Posterior cingulate gyrus (tissue), 11 donors: Measurements from ENCODE around the gene HIVEP2.
A peak's percentile ranks its signal among the peaks of the same experiment; 100 is the strongest.

Source experiments
- DNase-seq, 10 donors: peaks; one replicate each; pipeline versions ENCODE4 v3.0.0 to v3.0.0-alpha.2; 2020 to 2021; ENCODE audit warnings: mixed read lengths in 3 of 10
- intact Hi-C: fragments of 100-400 bp; cut with DNase I; formaldehyde crosslinking; loops from one replicate; pipeline ENCODE4 v1.15.1; 2023

HIVEP2 gene

DNA sequence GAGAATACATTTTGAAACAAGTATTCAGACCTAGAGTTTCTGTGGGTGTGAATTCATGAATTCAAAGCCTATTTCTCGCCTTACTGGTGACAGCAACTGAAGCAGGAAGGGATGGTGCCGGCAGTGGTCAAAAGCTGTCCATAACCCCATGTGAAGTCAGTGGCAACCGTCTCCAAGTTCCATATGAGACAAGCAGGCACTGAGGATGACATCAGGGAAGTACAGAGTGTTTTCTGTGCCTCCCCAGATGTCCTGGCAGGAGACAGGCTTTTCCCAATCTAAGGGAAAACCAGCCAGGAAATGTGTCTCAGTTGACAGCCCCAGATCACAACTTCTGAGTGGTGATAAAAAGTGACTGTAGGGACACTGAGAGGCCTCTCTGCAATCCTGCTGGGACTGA, 66.6 kb downstream of the HIVEP2 start:
- intact Hi-C loops: no loop called here
- peak in 4 of 10 donors; percentile 37 to 87 (median 45) for DNase-seq

- intact Hi-C loops: no loop called here
- no peak for DNase-seq
Observed at GRCh38 chr6:142874676-142875075, 70.3 kb downstream of the HIVEP2 start.

- DNase-seq: no peak
- intact Hi-C loops: no loop called here
Observed at GRCh38 chr6:142872376-142872775, 72.6 kb downstream of the HIVEP2 start.

GRCh38 chr6:142871910-142872331, 73.1 kb downstream of the HIVEP2 start:
- intact Hi-C loops: no loop called here
- DNase-seq: no peak

DNA sequence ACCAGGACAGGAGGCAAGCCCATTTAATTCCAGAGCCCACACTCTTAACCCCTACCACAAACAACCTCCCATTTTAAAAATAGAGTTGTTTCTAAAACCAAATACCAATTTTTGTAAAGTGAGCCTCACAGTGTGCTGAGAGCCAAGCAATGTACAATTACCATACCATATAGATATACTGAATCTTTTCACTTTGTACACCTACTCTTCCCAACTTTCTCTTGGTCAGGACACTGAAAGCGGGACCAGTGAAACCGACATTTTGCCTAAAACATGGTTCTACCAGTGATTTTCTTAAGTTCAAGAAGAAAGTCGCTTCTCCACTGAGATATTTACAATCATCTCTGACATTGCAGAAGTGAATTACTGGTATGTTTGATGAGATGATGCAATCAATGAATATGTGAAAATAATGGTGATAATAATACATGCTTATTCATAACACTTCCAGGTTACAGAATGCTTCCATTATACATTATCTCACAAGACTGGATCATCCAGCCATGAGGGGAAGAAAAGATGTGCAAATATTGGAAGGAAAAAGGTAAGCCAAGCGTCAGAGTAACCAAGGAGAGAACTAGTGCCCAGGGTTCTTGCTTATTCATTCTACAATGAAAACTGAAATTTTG, 74.1 kb downstream of the HIVEP2 start:
- DNase-seq: no peak
- intact Hi-C loops: no loop called here

GRCh38 chr6:142868917-142869316, 76.1 kb downstream of the HIVEP2 start:
- intact Hi-C loops: no loop called here
- DNase-seq: no peak

DNA sequence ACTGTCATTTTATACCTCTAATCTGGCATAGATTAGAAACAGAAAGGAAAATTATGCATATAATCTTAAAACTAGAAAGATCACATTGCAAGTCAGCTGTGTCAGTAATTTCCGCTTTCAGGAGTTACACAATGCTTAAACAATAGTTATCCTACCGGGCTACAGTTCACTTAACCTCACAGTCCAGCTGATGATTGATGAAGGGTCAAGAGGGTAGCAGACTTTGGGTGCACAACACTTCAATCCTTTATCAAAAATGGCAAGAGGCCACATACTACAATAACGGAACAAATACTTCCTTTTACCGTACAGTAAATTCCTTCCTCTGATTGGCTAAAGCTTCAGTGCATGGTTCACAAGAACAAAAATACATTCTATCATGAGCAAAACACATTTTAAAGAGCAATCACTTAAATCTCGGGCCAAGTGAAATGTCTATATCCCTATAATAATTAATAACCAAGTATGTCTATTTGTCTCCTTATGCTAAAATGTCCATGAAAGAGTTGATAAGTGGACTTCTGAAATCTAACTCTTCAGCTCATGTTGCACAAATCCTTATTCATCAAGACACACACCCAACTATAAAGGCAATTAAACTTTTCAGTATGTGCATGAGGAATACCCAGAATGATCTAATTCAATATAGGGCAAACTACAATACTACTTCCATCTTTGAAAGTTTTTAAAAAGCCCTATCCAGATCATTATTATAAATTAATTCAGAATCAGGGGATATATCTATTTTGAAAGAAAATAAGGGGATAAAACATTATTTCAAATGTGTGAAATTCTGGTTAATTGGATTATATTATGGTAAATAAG, 76.8 kb downstream of the HIVEP2 start:
- DNase-seq: no peak
- intact Hi-C loops: no loop called here

DNA sequence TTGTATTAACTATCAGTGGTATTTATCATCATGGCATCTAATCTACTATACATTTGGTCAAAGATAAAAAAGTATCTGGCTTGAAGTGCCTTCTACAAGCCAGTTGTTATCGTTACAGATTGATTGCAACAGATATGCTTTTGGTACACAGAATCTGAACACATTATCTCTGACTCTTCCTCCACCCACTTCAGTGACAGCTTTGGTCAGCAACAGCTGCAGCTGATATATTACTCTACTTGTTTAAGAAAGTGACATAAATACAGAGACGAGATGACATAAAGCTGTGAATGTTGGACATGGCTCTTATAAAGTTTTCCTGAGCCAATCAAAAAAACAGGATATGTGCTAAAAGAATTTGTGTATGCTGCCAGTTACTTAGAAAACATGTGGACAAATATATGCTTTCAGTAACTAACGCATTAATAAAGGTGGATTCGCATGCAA, 77.6 kb downstream of the HIVEP2 start:
- intact Hi-C loops: no loop called here
- no peak for DNase-seq

- intact Hi-C loops: no loop called here
Observed at GRCh38 chr6:142863981-142864380, 81.0 kb downstream of the HIVEP2 start.

DNA sequence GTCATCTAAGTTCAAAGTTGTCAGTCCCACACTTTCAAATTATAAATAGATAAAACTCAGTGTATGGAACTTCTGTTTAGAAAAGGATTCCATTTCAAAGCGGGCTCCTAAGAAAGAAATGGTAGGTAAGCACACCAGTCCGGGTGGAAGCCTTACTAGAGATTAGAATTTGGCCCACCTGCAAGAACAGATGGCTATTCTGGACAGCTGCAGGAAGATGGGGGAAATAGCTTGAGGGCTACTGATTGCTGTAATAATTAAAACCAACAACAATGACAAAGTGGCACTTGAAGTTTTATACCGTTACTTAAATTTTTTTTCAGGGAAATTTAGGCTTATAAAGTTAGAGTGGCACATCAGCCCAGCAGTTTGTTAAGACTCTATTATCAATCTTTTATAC, 83.3 kb downstream of the HIVEP2 start:
- intact Hi-C loops: no loop called here
- no peak for DNase-seq

More at GRCh38 chr6:142863981-142864380, 81.0 kb downstream of the HIVEP2 start:
- DNase-seq: no peak

DNA sequence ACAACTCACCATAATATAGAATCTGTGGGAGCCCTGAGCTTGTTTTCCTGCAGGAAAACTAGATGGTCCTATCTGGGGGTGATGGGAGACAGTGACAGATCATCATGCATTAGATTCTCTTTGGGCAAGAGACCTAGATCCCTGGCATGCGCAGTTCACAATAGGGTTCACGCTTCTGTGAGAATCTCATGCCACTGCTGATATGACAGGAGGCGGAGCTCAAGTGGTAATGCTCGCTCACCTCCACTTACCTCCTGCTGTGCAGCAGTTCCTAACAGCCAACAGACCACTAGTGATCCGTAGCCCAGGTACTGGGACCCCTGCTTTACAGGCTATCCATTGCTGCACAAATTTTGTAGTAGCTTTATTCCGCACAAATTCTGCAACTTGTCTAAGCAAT, 84.5 kb downstream of the HIVEP2 start:
- intact Hi-C loops: no loop called here
- no peak for DNase-seq

DNA sequence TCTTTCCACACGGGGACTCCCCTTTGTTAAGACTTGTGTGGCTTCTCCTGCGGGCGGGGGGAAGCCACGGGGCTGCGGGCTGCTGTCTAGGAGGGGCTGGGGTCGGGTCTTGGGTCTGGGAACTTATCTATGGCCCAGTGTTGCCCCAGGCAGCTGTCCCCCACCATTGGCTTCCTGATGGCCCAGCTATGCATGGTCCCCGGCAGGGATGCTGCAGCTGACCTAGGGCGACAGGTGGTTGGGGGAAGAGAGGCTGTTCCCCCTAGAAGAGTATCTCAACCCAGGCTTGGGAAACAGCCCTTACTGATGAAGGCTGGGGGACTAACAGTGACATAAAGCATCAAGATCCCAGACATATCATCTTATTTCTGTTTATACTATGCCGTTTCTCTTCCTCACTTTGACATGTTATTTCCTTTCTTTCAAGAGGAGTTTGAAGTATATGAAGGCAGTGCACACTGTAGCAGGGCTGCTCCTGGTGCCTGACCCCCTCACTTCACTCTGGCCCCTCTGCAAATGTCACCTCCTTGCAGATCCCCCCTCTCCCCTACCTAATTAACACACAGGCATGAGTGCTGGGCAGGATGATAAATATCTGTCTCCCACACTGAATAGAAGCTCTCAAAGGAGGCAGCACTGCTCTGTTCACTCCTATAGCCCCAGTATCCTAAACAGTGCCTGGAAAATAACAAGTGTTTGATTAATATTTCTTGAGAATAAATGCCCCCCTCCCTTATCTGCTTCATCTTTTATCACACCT, 87.0 kb downstream of the HIVEP2 start:
- intact Hi-C loops: no loop called here
- DNase-seq: peak in 1 of 10 donors; percentile 73

DNA sequence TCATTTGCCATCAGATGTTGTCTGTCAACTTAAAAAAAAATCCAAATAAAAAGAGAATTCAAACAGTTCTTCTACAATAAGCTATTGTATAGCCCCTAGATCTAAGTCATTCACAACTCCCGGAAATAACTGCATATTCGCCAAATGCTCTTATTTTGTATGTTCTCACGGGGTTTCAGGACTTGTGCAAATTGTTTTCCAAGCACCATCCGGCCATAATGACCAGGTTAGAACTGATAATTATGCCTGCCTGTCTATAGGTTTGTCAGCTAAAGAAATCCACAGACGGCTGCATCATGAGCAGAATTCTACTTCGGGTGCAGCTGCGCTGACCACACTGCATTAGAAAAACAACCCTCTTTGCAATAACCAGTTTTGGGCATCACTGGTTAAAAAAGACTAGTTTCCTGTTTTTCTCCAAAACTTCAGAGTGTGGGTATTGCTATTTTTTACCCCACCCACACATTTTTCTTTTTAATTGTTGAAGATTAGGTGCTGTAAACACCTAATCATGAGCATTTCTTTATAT, 87.7 kb downstream of the HIVEP2 start:
- intact Hi-C loops: no loop called here
- peak in 1 of 10 donors; percentile 77 for DNase-seq

GRCh38 chr6:142856624-142857232, 88.2 kb downstream of the HIVEP2 start:
- intact Hi-C loops: no loop called here

GRCh38 chr6:142855893-142856623, 88.9 kb downstream of the HIVEP2 start:
- peak in 1 of 10 donors; percentile 42 for DNase-seq
- intact Hi-C loops: no loop called here

More at GRCh38 chr6:142856624-142857232, 88.2 kb downstream of the HIVEP2 start:
- DNase-seq: no peak

DNA sequence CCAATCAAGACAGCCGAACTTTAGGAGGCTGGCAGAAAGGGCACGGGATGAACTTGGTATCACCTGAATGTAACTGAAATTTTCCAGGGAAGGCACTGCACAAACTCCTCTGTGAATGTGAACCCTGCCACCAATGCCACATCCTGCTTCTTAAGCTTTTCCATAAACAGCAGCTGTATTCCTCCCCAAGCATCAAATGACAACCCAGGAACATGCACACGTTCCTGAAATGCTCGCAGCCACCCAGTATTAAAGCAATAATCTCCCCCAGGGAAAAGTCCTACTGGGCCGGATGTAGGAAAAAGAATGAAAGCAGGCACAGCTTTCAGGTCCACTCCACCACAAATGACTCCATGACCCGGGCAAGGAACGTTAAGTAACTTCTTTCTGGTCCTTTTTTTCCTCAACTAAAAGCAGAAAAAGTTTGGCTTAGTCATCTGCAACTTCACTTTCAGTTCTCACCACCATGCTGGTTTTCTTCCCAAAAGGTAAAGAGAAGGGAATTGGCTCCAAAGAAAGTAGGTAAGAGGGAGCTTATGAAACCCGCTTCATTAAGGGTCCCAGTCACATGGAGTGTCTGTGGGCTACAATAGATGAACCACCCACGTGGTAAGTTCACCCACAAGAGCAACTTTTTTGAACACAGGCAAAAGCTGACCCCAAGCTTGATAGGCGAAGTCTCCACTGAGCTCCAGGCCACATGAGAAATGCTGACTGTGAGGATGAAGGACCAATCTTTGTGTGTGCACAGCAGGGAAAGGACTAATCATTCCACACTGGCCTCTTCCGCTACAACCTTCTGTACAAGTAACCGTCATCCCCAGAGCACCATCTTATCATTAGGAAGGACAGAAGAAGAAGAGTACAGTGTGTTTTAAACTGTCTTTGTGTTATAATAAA, 90.1 kb downstream of the HIVEP2 start:
- intact Hi-C loops: no loop called here
- no peak for DNase-seq

DNA sequence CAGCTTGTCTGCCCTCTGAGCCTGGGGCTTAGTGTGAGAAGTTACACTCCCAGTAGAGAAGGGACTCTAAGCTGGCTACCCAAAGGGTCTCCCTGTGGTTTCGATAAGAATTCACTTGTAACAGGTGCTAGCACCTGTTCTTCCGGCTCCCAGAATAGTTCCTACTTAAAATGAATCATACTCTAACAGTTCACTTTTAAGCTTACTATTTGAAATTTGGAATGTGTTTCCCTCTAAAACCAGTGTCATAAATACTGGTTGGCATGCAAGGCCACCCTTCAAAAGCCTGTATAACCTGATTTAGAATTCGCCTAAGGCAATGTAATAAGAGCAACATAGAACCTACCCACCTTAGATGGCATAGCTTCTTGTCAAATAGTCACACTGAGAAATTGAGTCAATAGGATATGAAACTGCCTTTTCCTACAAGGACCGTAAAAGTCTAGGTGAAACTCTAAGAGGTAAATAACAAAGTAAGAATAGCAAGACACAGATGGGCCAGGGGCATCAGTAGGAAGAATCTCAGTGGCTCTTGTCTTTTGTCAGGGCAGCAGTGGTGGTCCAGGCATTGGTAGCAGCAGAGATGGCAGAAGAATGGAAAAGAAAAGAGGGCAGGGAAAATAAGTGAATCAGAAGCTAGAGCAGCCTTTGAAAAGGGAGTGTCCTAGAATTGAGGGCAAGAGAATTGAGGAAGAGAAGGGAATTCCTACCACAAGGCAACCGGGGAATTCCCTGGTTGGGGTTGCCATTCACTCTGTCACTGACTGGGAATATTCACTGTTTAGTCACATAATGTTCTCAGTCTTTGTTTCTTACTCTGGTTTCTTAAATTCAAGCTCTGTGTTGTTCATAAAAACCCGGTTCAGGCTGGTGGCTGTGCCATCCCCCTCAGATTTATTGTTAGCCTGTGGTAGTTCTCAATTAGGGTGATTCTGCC, 91.5 kb downstream of the HIVEP2 start:
- no peak for DNase-seq
- intact Hi-C loops: no loop called here

DNA sequence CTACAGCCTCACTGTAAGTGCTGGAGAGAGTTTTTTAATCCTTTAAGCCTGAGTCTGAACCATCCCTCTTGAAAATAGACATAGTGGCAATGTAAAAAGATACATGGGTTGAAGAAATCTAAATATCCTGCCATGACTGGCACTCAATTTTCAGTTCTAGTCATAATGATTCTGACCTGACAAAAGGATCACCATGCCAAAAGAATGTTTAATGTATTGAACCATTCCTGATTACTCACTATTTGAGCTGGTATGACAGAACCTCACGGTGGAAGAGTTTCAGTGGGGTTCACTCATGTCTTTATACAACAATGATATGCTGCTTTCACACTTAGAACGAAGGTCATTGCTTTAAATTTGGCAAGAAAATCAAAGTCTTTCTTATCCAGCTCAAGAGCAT, 93.4 kb downstream of the HIVEP2 start:
- no peak for DNase-seq
- intact Hi-C loops: no loop called here
